Endodermal cell (in vitro differentiated cells): Measurements from ENCODE around the gene NUP153. TPM values are rescaled to one million over a fixed set of nuclear protein-coding genes. Genes with fewer than 3 reads are reported as not detected.

Experiments
- DNase-seq: peaks from one replicate; pipeline ENCODE4 v3.0.0-alpha.2; 2017
- H3K27ac ChIP-seq: 2 replicates; pipeline ENCODE4 v1.5.1; 2013; ENCODE audit warnings: mild to moderate bottlenecking, low read depth, low read length, moderate library complexity
- H3K27me3 ChIP-seq: 2 replicates; pipeline ENCODE4 v1.6.1; 2013; ENCODE audit warnings: mild to moderate bottlenecking, low read length, moderate library complexity; ENCODE audit not compliant: insufficient read depth, control insufficient read depth, poor library complexity, severe bottlenecking
- H3K36me3 ChIP-seq: 2 replicates; pipeline ENCODE4 v1.7.0; 2013; ENCODE audit warnings: mild to moderate bottlenecking, low read length, moderate library complexity; ENCODE audit not compliant: control insufficient read depth, insufficient read depth
- H3K4me1 ChIP-seq: one replicate; pipeline ENCODE4 v1.7.0; 2013; ENCODE audit warnings: low read length; ENCODE audit not compliant: control insufficient read depth, insufficient read depth
- H3K4me3 ChIP-seq: 2 replicates; pipeline ENCODE4 v1.5.1; 2013; ENCODE audit warnings: mild to moderate bottlenecking, low read length, moderate library complexity
- H3K9ac ChIP-seq: 2 replicates; pipeline ENCODE4 v1.6.1; 2013; ENCODE audit warnings: mild to moderate bottlenecking, low read length, moderate library complexity; ENCODE audit not compliant: poor library complexity, severe bottlenecking; ENCODE audit errors: extremely low read depth
- H3K9me3 ChIP-seq: 2 replicates; pipeline ENCODE4 v1.6.1; 2013; ENCODE audit warnings: mild to moderate bottlenecking, low read length, moderate library complexity; ENCODE audit not compliant: control insufficient read depth
- H3K27ac Mint-ChIP-seq: 2 replicates; pipeline ENCODE4 v1.8.0; 2020; ENCODE audit warnings: mixed read lengths
- H3K27me3 Mint-ChIP-seq: 2 replicates; pipeline ENCODE4 v1.8.0; 2021; ENCODE audit warnings: mild to moderate bottlenecking, mixed read lengths; ENCODE audit not compliant: insufficient read depth
- H3K36me3 Mint-ChIP-seq: 2 replicates; pipeline ENCODE4 v1.8.0; 2020; ENCODE audit warnings: low read depth, mixed read lengths
- H3K4me1 Mint-ChIP-seq: 2 replicates; pipeline ENCODE4 v1.8.0; 2020; ENCODE audit warnings: mixed read lengths
- H3K4me3 Mint-ChIP-seq: 2 replicates; pipeline ENCODE4 v1.8.0; 2020; ENCODE audit warnings: mild to moderate bottlenecking, moderate library complexity, mixed read lengths
- H3K9me3 Mint-ChIP-seq: 2 replicates; pipeline ENCODE4 v1.8.0; 2020; ENCODE audit warnings: mild to moderate bottlenecking, mixed read lengths
- WGBS, 2 experiments: methylation state at CpG; one replicate each; pipeline versions ENCODE4 v1.1.5 to v1.1.7; 2013; ENCODE audit warnings: missing lambda C conversion rate in 2 of 2, mixed read lengths in 1 of 2; ENCODE audit not compliant: insufficient coverage in 1 of 2, insufficient read length in 1 of 2; 5-methylcytosine and 5-hydroxymethylcytosine counted together
- total RNA-seq, 2 donors: library from RNA; stranded (reverse); fragmentation: NEBNext Ultra II Directional in 1 of 2; extraction: Animal tissue kit (Norgen Biotek cat#: 25700) in 1 of 2; gene quantifications; 2 replicates in 1 of 2; 3 replicates in 1 of 2; pipeline ENCODE4 v1.2.1, GENCODE V29; 2021
- TF ChIP-seq, protein P1 (sequence below): fragments of 200-600 bp; sonication (generic); conservative IDR thresholded peaks from 2 replicates; pipeline ENCODE4 v1.5.0; 2021; ENCODE audit warnings: antibody characterized with exemption, mild to moderate bottlenecking

Gene NUP153
- total RNA-seq, 2 donors from 2014 or later: 58.9 to 69.6 TPM

DNA sequence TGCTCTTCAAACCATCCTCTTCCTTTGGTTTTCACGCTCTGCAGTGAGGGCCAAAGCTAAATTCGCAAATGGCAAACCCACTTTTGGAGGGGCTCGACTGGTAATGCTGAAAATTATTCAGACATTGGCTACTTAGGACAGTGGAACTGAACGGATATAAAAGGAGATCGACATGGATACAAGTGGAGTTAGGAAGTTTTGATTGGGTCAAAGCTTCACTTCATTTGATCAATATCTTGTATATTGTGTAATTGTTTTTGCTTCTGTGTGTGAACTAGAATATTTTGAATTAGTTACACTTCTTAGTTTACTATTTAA lies 105.4 kb downstream of the NUP153 start:
- WGBS, 2 experiments: 37 to 55% methylated on average over 5 of the region's 5 CpGs
- no peaks in the 10 kb centered on the region for H3K9me3 Mint-ChIP-seq

DNA sequence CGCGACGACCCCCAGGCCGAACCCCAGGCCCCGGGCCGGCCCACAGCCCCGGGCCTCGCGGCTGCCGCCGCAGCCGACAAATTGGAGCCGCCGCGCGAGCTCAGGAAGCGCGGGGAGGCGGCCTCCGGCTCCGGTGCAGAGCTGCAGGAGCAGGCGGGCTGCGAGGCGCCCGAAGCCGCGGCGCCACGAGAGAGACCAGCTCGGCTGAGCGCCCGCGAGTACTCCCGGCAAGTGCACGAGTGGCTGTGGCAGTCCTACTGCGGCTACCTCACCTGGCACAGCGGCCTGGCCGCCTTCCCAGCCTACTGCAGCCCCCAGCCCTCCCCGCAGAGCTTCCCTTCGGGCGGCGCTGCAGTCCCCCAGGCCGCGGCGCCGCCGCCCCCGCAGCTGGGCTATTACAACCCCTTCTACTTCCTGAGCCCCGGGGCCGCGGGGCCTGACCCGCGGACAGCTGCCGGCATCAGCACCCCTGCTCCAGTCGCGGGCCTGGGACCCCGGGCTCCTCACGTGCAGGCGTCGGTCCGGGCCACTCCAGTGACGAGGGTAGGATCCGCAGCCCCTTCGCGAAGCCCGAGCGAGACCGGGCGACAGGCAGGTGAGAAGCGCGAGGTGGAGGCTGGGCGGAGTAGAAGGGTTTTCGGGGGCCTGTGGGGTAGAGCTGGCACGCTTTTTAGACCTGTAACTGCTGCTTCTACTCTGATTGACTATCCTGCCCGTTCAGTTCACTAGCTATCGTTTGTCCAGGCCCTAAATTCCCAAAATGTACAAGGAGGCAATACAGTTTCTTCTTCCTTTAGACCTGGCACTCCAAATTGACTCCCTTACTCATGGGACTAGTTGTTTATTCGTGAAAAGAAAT lies 106.0 kb downstream of the NUP153 start:
- Histone ChIP-seq H3K27me3 (no peaks in the 10 kb centered on the region), H3K4me3 (peak overlapping the region; percentile 96), H3K4me1 (no peaks in the 10 kb centered on the region), H3K9ac (peak overlapping the region; percentile 81), H3K9me3 (no peaks in the 10 kb centered on the region), H3K36me3 (peaks cover 29% of the 10 kb centered on the region), H3K27ac (peak overlapping the region; percentile 62)
- Mint-ChIP-seq H3K27me3 (no peaks in the 10 kb centered on the region), H3K36me3 (peaks cover 11% of the 10 kb centered on the region), H3K9me3 (no peaks in the 10 kb centered on the region), H3K4me3 (peak overlapping the region; percentile 68), H3K4me1 (peaks cover 9% of the 10 kb centered on the region), H3K27ac (peak overlapping the region; percentile 80)
- TF ChIP-seq, protein P1, sequence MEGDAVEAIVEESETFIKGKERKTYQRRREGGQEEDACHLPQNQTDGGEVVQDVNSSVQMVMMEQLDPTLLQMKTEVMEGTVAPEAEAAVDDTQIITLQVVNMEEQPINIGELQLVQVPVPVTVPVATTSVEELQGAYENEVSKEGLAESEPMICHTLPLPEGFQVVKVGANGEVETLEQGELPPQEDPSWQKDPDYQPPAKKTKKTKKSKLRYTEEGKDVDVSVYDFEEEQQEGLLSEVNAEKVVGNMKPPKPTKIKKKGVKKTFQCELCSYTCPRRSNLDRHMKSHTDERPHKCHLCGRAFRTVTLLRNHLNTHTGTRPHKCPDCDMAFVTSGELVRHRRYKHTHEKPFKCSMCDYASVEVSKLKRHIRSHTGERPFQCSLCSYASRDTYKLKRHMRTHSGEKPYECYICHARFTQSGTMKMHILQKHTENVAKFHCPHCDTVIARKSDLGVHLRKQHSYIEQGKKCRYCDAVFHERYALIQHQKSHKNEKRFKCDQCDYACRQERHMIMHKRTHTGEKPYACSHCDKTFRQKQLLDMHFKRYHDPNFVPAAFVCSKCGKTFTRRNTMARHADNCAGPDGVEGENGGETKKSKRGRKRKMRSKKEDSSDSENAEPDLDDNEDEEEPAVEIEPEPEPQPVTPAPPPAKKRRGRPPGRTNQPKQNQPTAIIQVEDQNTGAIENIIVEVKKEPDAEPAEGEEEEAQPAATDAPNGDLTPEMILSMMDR: no peak
- WGBS, 2 experiments: 0 to 1% methylated on average over 6 to 77 of the region's 77 CpGs
- DNase-seq: peak; percentile 84

More for the DNA sequence above, 105.4 kb downstream of the NUP153 start:
- H3K4me3 ChIP-seq: peak overlapping the region; percentile 96
- H3K9ac ChIP-seq: peak overlapping the region; percentile 81
- H3K4me3 Mint-ChIP-seq: peak overlapping the region; percentile 68
- no peaks in the 10 kb centered on the region for H3K4me1 ChIP-seq
- peaks cover 9% of the 10 kb centered on the region for H3K4me1 Mint-ChIP-seq
- no peaks in the 10 kb centered on the region for H3K27me3 ChIP-seq
- no peak overlapping the region for H3K27ac Mint-ChIP-seq
- H3K27me3 Mint-ChIP-seq: no peaks in the 10 kb centered on the region
- no peaks in the 10 kb centered on the region for H3K9me3 ChIP-seq
- TF ChIP-seq, protein P1: no peak
- no peak overlapping the region for H3K27ac ChIP-seq
- DNase-seq: no peak
- H3K36me3 ChIP-seq: peaks cover 32% of the 10 kb centered on the region
- peaks cover 16% of the 10 kb centered on the region for H3K36me3 Mint-ChIP-seq

DNA sequence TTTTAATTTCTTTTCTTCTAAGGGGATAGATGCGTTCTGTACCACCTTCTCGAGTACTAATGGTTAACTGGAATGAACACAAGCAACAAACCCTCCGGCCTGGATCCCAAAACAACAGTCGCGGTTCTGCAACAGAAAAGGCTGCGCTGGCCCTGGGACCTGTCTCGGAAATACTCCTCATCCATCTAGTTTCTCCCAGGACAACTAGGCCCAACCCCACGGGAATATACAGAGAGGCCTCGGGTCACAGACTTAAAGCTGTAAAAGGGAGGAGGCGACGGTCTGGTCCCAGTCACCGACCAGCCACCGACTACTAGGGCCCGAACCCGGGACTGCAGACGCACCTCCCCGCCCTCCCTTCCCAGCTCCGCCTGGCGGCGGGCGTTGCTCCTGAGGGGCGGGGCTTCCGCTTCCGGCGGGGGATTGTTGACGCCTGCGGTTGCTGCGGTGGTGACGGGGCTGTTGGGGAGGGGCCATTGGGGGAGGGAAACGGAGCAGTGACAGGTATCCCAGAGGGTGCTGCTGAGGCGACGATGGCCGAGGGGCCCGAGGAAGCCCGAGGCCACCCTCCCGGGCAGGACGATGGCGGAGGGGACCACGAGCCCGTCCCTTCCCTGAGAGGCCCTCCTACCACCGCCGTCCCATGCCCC lies 106.7 kb downstream of the NUP153 start, which contains the start of gene FAM8A1:
FAM8A1 (plus strand) TSS at position 426 of the 650 bp plus-strand sequence; CDS start at position 534, 108 bp downstream.
- Mint-ChIP-seq H3K27ac (peak within 1 kb of the TSS; percentile 87), H3K4me1 (peaks cover 9% of the 10 kb centered on the region), H3K27me3 (no peaks in the 10 kb centered on the region), H3K4me3 (peak within 1 kb of the TSS; percentile 68), H3K9me3 (no peaks in the 10 kb centered on the region), H3K36me3 (peaks cover 6% of the 10 kb centered on the region)
- TF ChIP-seq, protein P1: peak; percentile 70
- no peaks in the 10 kb centered on the region for H3K9me3 ChIP-seq
- peak; percentile 99 for DNase-seq
- peak within 1 kb of the TSS; percentile 81 for H3K9ac ChIP-seq
- no peaks in the 10 kb centered on the region for H3K27me3 ChIP-seq
- 14 to 47% methylated on average over 8 to 42 of the region's 42 CpGs for WGBS, 2 experiments
- H3K36me3 ChIP-seq: peaks cover 23% of the 10 kb centered on the region
- no peaks in the 10 kb centered on the region for H3K4me1 ChIP-seq
- H3K4me3 ChIP-seq: peak within 1 kb of the TSS; percentile 96
- H3K27ac ChIP-seq: peak within 1 kb of the TSS; percentile 62
